Stimulated activated CD4-positive, alpha-beta T cell treated with anti-CD3 and anti-CD28 coated beads, Interleukin-12 subunit alpha, Interleukin-12 subunit beta, amount 100 ng/mL, for 4 hours (primary cell): ENCODE measurements around the gene PLEKHG4B.

ENCODE experiments used
- DNase-seq: peaks from one replicate; pipeline ENCODE4 v3.0.0-alpha.2; 2020

Gene PLEKHG4B

GRCh38 chr5:75331-76320 lies 16.3 kb upstream of the PLEKHG4B start:
- no peak for DNase-seq

- no peak for DNase-seq
These were observed 15.4 kb upstream of the PLEKHG4B start for GRCh38 chr5:76358-77169.

GRCh38 chr5:77170-77501 lies 14.8 kb upstream of the PLEKHG4B start:
- no peak for DNase-seq

GRCh38 chr5:77546-77945 lies 14.4 kb upstream of the PLEKHG4B start:
- no peak for DNase-seq

GRCh38 chr5:77957-78804 lies 13.8 kb upstream of the PLEKHG4B start:
- DNase-seq, result no peak

- DNase-seq, result no peak
These were observed 13.2 kb upstream of the PLEKHG4B start for GRCh38 chr5:78805-79149.

GRCh38 chr5:79263-79662 lies 12.7 kb upstream of the PLEKHG4B start:
- no peak for DNase-seq

GRCh38 chr5:79821-80220 lies 12.1 kb upstream of the PLEKHG4B start:
- no peak for DNase-seq

- DNase-seq, result no peak
These were observed 10.5 kb upstream of the PLEKHG4B start for GRCh38 chr5:81391-82021.

GRCh38 chr5:82097-82496 lies 9.9 kb upstream of the PLEKHG4B start:
- DNase-seq, result no peak

GRCh38 chr5:82570-82969 lies 9.4 kb upstream of the PLEKHG4B start:
- no peak for DNase-seq

GRCh38 chr5:83029-83428 lies 8.9 kb upstream of the PLEKHG4B start:
- no peak for DNase-seq

GRCh38 chr5:85334-85995 lies 6.5 kb upstream of the PLEKHG4B start:
- DNase-seq, result no peak

- DNase-seq, result no peak
These were observed 2.4 kb upstream of the PLEKHG4B start for GRCh38 chr5:89337-90286.

- no peak for DNase-seq
These were observed 1.1 kb upstream of the PLEKHG4B start for GRCh38 chr5:90590-91547.

- no peak for DNase-seq
These were observed 643 bp downstream of the PLEKHG4B start for GRCh38 chr5:92401-93220.

- DNase-seq, result no peak
These were observed 1.4 kb downstream of the PLEKHG4B start for GRCh38 chr5:93221-93980.
